Stomach smooth muscle (tissue), 2 donors: Measurements from ENCODE around the gene CD300C.
"Not testable (repeated sequence)": the region's sequence is repeated elsewhere in the genome, so short reads cannot be mapped to it uniquely, and the experiment has no call there.

Experiments
- H3K27ac ChIP-seq: one replicate; pipeline ENCODE4 v1.7.0; 2013; ENCODE audit warnings: mild to moderate bottlenecking, low read length, inconsistent platforms
- H3K27me3 ChIP-seq, 2 donors: one replicate each; pipeline ENCODE4 v1.7.0; 2013; ENCODE audit warnings: low read length in 2 of 2; ENCODE audit not compliant: insufficient read depth in 2 of 2, control insufficient read depth in 1 of 2
- H3K36me3 ChIP-seq, 2 donors: one replicate each; pipeline ENCODE4 v1.7.0; 2013; ENCODE audit warnings: low read length in 2 of 2; ENCODE audit not compliant: control insufficient read depth in 2 of 2, insufficient read depth in 2 of 2
- H3K4me1 ChIP-seq: one replicate; pipeline ENCODE4 v1.7.0; 2013; ENCODE audit warnings: low read length; ENCODE audit not compliant: control insufficient read depth, insufficient read depth
- H3K4me3 ChIP-seq, 2 donors: one replicate each; pipeline ENCODE4 v1.7.0; 2013; ENCODE audit warnings: low read length in 2 of 2
- H3K9ac ChIP-seq, 2 donors: one replicate each; pipeline ENCODE4 v1.7.0; 2013; ENCODE audit warnings: low read length in 2 of 2, mild to moderate bottlenecking in 1 of 2
- H3K9me3 ChIP-seq, 2 donors: one replicate each; pipeline ENCODE4 v1.7.0; 2013; ENCODE audit warnings: low read length in 2 of 2; ENCODE audit not compliant: control insufficient read depth in 2 of 2
- donor health status: healthy.
- donor health status: Pancreatic carcinoma.

Gene CD300C

GRCh38 chr17:74558882-74559519 lies 13.1 kb upstream of the CD300C start:
- H3K4me3 ChIP-seq, result no peak overlapping the region
- H3K36me3 ChIP-seq, result no peaks in the 10 kb centered on the region
- H3K4me1 ChIP-seq, result no peaks in the 10 kb centered on the region
- no peaks in the 10 kb centered on the region for H3K9me3 ChIP-seq
- H3K27ac ChIP-seq, result no peak overlapping the region
- H3K9ac ChIP-seq, result no peak overlapping the region
- H3K27me3 ChIP-seq, result peaks cover 0 to 8% of the 10 kb centered on the region in 2 donors

GRCh38 chr17:74558402-74558801 lies 12.5 kb upstream of the CD300C start:
- H3K9ac ChIP-seq, H3K36me3 ChIP-seq, H3K27ac ChIP-seq, H3K9me3 ChIP-seq, H3K4me1 ChIP-seq, H3K27me3 ChIP-seq, H3K4me3 ChIP-seq: not testable (repeated sequence)

- Histone ChIP-seq H3K9me3 (no peaks in the 10 kb centered on the region), H3K4me1 (peaks cover 2% of the 10 kb centered on the region), H3K9ac (no peak overlapping the region), H3K4me3 (no peak overlapping the region), H3K36me3 (no peaks in the 10 kb centered on the region), H3K27me3 (peaks cover 2% of the 10 kb centered on the region in 2 donors), H3K27ac (no peak overlapping the region)
Measured at GRCh38 chr17:74555427-74555940, 9.6 kb upstream of the CD300C start.

GRCh38 chr17:74554909-74555308 lies 9.0 kb upstream of the CD300C start:
- Histone ChIP-seq H3K36me3 (no peaks in the 10 kb centered on the region), H3K9me3 (no peaks in the 10 kb centered on the region), H3K27ac (no peak overlapping the region), H3K4me3 (no peak overlapping the region), H3K4me1 (peaks cover 2% of the 10 kb centered on the region), H3K27me3 (peaks cover 2 to 5% of the 10 kb centered on the region in 2 donors), H3K9ac (no peak overlapping the region)

GRCh38 chr17:74552037-74552436 lies 6.1 kb upstream of the CD300C start:
- no peaks in the 10 kb centered on the region for H3K36me3 ChIP-seq
- no peak overlapping the region for H3K4me3 ChIP-seq
- no peaks in the 10 kb centered on the region for H3K9me3 ChIP-seq
- peaks cover 0 to 5% of the 10 kb centered on the region in 2 donors for H3K27me3 ChIP-seq
- no peak overlapping the region for H3K27ac ChIP-seq
- H3K9ac ChIP-seq, result no peak overlapping the region
- peaks cover 2% of the 10 kb centered on the region for H3K4me1 ChIP-seq

- no peaks in the 10 kb centered on the region for H3K36me3 ChIP-seq
- no peak overlapping the region for H3K4me3 ChIP-seq
- H3K9me3 ChIP-seq, result no peaks in the 10 kb centered on the region
- peaks cover 0 to 5% of the 10 kb centered on the region in 2 donors for H3K27me3 ChIP-seq
- H3K9ac ChIP-seq, result no peak overlapping the region
- no peak overlapping the region for H3K27ac ChIP-seq
- H3K4me1 ChIP-seq, result peaks cover 2% of the 10 kb centered on the region
Measured at GRCh38 chr17:74550602-74551001, 4.7 kb upstream of the CD300C start.

- Histone ChIP-seq H3K4me3 (no peak overlapping the region), H3K36me3 (no peaks in the 10 kb centered on the region), H3K27me3 (peaks cover 0 to 5% of the 10 kb centered on the region in 2 donors), H3K9me3 (no peaks in the 10 kb centered on the region), H3K27ac (no peak overlapping the region), H3K9ac (no peak overlapping the region), H3K4me1 (peaks cover 2% of the 10 kb centered on the region)
Measured at GRCh38 chr17:74549343-74549742, 3.4 kb upstream of the CD300C start.

- no peaks in the 10 kb centered on the region for H3K9me3 ChIP-seq
- H3K27me3 ChIP-seq, result peaks cover 2 to 5% of the 10 kb centered on the region in 2 donors
- no peak overlapping the region for H3K27ac ChIP-seq
Measured at GRCh38 chr17:74547736-74548135, 1.8 kb upstream of the CD300C start.

GRCh38 chr17:74547264-74547663 lies 1.3 kb upstream of the CD300C start:
- H3K4me1 ChIP-seq, result peaks cover 2% of the 10 kb centered on the region
- no peak overlapping the region for H3K9ac ChIP-seq
- H3K36me3 ChIP-seq, result no peaks in the 10 kb centered on the region
- H3K9me3 ChIP-seq, result no peaks in the 10 kb centered on the region
- H3K27me3 ChIP-seq, result peaks cover 2 to 5% of the 10 kb centered on the region in 2 donors
- no peak overlapping the region for H3K27ac ChIP-seq
- H3K4me3 ChIP-seq, result no peak overlapping the region

More at GRCh38 chr17:74547736-74548135, 1.8 kb upstream of the CD300C start:
- no peaks in the 10 kb centered on the region for H3K36me3 ChIP-seq
- peaks cover 2% of the 10 kb centered on the region for H3K4me1 ChIP-seq
- no peak overlapping the region for H3K9ac ChIP-seq
- H3K4me3 ChIP-seq, result no peak overlapping the region

GRCh38 chr17:74546586-74546985 lies 671 bp upstream of the CD300C start:
- no peak overlapping the region for H3K27ac ChIP-seq
- H3K4me3 ChIP-seq, result no peak overlapping the region

More at GRCh38 chr17:74546586-74546985, 671 bp upstream of the CD300C start:
- Histone ChIP-seq H3K9ac (no peak overlapping the region), H3K36me3 (no peaks in the 10 kb centered on the region), H3K4me1 (no peaks in the 10 kb centered on the region), H3K27me3 (peaks cover 2 to 3% of the 10 kb centered on the region in 2 donors), H3K9me3 (no peaks in the 10 kb centered on the region)
